HepG2 (cell line): ENCODE measurements around the gene ACSF3. TPM values are rescaled to one million over a fixed set of nuclear protein-coding genes. Genes with fewer than 3 reads are reported as not detected.

Experiments used
- ATAC-seq: fragments of 200-7000 bp; cut with Tn5 transposase; 3 replicates; pipeline ENCODE4 v1.9.1; 2020; ENCODE audit warnings: mild to moderate bottlenecking, moderate library complexity
- BruUV-seq: library from RNA; stranded (reverse); fragments of 400-500 nt; replicated peaks from 2 replicates; lab custom pipeline; 2021; lab: Mats Ljungman, UMichigan
- CTCF ChIA-PET: fragments of 300-600 bp; formaldehyde crosslinking; extraction: SDS; loops from one replicate; lab custom pipeline; 2021; ENCODE audit warnings: low total read pairs, inconsistent platforms, low intra/inter-chr PET ratio; lab: Yijun Ruan, JAX
- POLR2A ChIA-PET: fragments of 350-600 bp; sonication (Branson Sonifier 250); formaldehyde crosslinking; loops from one replicate; lab custom pipeline; 2020; ENCODE audit warnings: antibody characterized with exemption, inconsistent platforms; lab: Yijun Ruan, JAX
- DNase-seq: peaks from one replicate; pipeline ENCODE4 v3.0.0-alpha.2; 2015; ENCODE audit warnings: low spot score
- FAIRE-seq: peaks from 3 replicates; lab custom pipeline; 2011; peaks lifted over from hg19 to GRCh38; lab: Jason Lieb, UNC
- H2AFZ ChIP-seq: one replicate; pipeline ENCODE4 v1.6.1; 2011; ENCODE audit warnings: low read length, inconsistent platforms
- H3K27ac ChIP-seq: fragments of 300-600 bp; 3 replicates; pipeline ENCODE4 v1.8.0; 2011; ENCODE audit warnings: mixed run types, mild to moderate bottlenecking, mixed read lengths, low read length, inconsistent platforms; ENCODE audit not compliant: insufficient read depth; ENCODE audit errors: extremely low read length
- H3K27me3 ChIP-seq, 2 experiments: fragments of 200-600 bp in 1 of 2; 2 replicates in 1 of 2; 3 replicates in 1 of 2; pipeline versions ENCODE4 v1.6.0 to v1.8.0; 2011; ENCODE audit warnings: low read length in 2 of 2, mild to moderate bottlenecking in 2 of 2, moderate library complexity in 2 of 2, inconsistent platforms in 1 of 2; ENCODE audit not compliant: insufficient read depth in 2 of 2, control insufficient read depth in 1 of 2
- H3K36me3 ChIP-seq, 2 experiments: fragments of 200-600 bp in 1 of 2; replicated peaks in 1 of 2; 2 replicates in 1 of 2; 3 replicates in 1 of 2; pipeline versions ENCODE4 v1.5.1 to v1.8.0; 2011; ENCODE audit warnings: low read length in 2 of 2, inconsistent platforms in 1 of 2; ENCODE audit not compliant: insufficient read depth in 2 of 2, control insufficient read depth in 1 of 2
- H3K4me1 ChIP-seq: 2 replicates; pipeline ENCODE4 v1.5.1; 2012; ENCODE audit warnings: low read length, inconsistent platforms; ENCODE audit not compliant: insufficient read depth
- H3K4me2 ChIP-seq: 2 replicates; pipeline ENCODE4 v1.6.0; 2011; ENCODE audit warnings: low read depth, low read length, inconsistent platforms
- H3K4me3 ChIP-seq, 3 experiments: fragments of 200-600 bp in 1 of 3; sonication (generic), shearing (Covaris generic) in 1 of 3; replicated peaks in 1 of 3; 2 replicates each; pipeline ENCODE4 v1.5.1; 2011 to 2016; ENCODE audit warnings: low read length in 3 of 3, inconsistent platforms in 2 of 3, low read depth in 2 of 3, mild to moderate bottlenecking in 2 of 3, control low read depth in 1 of 3, mixed read lengths in 1 of 3; ENCODE audit not compliant: insufficient read depth in 1 of 3
- H3K79me2 ChIP-seq: one replicate; pipeline ENCODE4 v1.6.1; 2011; ENCODE audit warnings: low read length, inconsistent platforms; ENCODE audit not compliant: insufficient read depth
- H3K9ac ChIP-seq: 2 replicates; pipeline ENCODE4 v1.6.0; 2011; ENCODE audit warnings: mild to moderate bottlenecking, low read depth, low read length, inconsistent platforms; ENCODE audit not compliant: insufficient read depth
- H3K9me3 ChIP-seq: 2 replicates; pipeline ENCODE4 v1.5.1; 2012; ENCODE audit warnings: mild to moderate bottlenecking, low read length
- H4K20me1 ChIP-seq: 2 replicates; pipeline ENCODE4 v1.6.0; 2011; ENCODE audit warnings: inconsistent platforms, mild to moderate bottlenecking, low read length, moderate library complexity; ENCODE audit not compliant: insufficient read depth
- ADNP ChIP-seq: sonication (generic); formaldehyde crosslinking; IDR thresholded peaks from 2 replicates; pipeline ENCODE4 v1.4.0; 2020; ENCODE audit warnings: missing genetic modification reagents
- HNF4G ChIP-seq, 2 experiments: sonication (generic) in 1 of 2; formaldehyde crosslinking in 1 of 2; IDR thresholded peaks; 2 replicates each; pipeline versions ENCODE4 v1.4.0 to v1.6.1; 2011 to 2020; ENCODE audit warnings: borderline replicate concordance in 2 of 2, low read depth in 2 of 2, mild to moderate bottlenecking in 2 of 2, low read length in 1 of 2, missing genetic modification reagents in 1 of 2, moderate library complexity in 1 of 2
- KDM2A ChIP-seq: sonication (generic); formaldehyde crosslinking; IDR thresholded peaks from 2 replicates; pipeline ENCODE4 v1.4.0; 2020; ENCODE audit warnings: low read depth, missing genetic modification reagents, borderline replicate concordance
- LCORL ChIP-seq, 2 experiments: fragments of 450-650 bp in 1 of 2; sonication (generic) in 1 of 2; formaldehyde crosslinking in 1 of 2; IDR thresholded peaks; 2 replicates each; pipeline versions ENCODE4 v1.5.0 to v1.6.1; 2017 to 2020; ENCODE audit warnings: antibody characterized with exemption in 1 of 2, missing genetic modification reagents in 1 of 2
- PCBP1 ChIP-seq: fragments of 200-400 bp; formaldehyde crosslinking; IDR thresholded peaks from 2 replicates; pipeline ENCODE4 v1.6.1; 2017; ENCODE audit warnings: mild to moderate bottlenecking, low read depth, low read length, borderline replicate concordance
- REPIN1 ChIP-seq: sonication (generic); formaldehyde crosslinking; IDR thresholded peaks from 2 replicates; pipeline ENCODE4 v1.8.0; 2022; ENCODE audit warnings: missing genetic modification reagents, low read depth, mild to moderate bottlenecking, borderline replicate concordance
- SRF ChIP-seq: IDR thresholded peaks from 2 replicates; pipeline ENCODE4 v1.6.1; 2011; ENCODE audit warnings: mild to moderate bottlenecking, low read depth, low read length, moderate library complexity
- TBL1XR1 ChIP-seq: fragments of 150-350 bp; IDR thresholded peaks from 2 replicates; pipeline ENCODE4 v1.6.1; 2014; ENCODE audit warnings: borderline replicate concordance, low read length; ENCODE audit not compliant: partially characterized antibody
- ZBTB33 ChIP-seq: sonication (generic); formaldehyde crosslinking; IDR thresholded peaks from 2 replicates; pipeline ENCODE4 v1.4.0; 2020; ENCODE audit warnings: missing genetic modification reagents
- ZBTB38 ChIP-seq: sonication (generic); formaldehyde crosslinking; IDR thresholded peaks from 2 replicates; pipeline ENCODE4 v1.5.1; 2020; ENCODE audit warnings: mild to moderate bottlenecking, missing genetic modification reagents
- ZEB1 ChIP-seq: IDR thresholded peaks from 2 replicates; pipeline ENCODE4 v1.6.1; 2012; ENCODE audit warnings: mild to moderate bottlenecking, low read depth, inconsistent platforms; ENCODE audit not compliant: insufficient replicate concordance
- ZFP37 ChIP-seq: sonication (generic); formaldehyde crosslinking; IDR thresholded peaks from 2 replicates; pipeline ENCODE4 v1.4.0; 2020; ENCODE audit warnings: missing genetic modification reagents, borderline replicate concordance
- ZNF350 ChIP-seq: sonication (generic); formaldehyde crosslinking; IDR thresholded peaks from 2 replicates; pipeline ENCODE4 v1.4.0; 2020; ENCODE audit warnings: mild to moderate bottlenecking, low read depth, missing genetic modification reagents, borderline replicate concordance
- WGBS: methylation state at CpG from one replicate; pipeline ENCODE4 v1.1.6; 2017; ENCODE audit warnings: low lambda C conversion rate; 5-methylcytosine and 5-hydroxymethylcytosine counted together
- in situ Hi-C: cut with HindIII; loops from 2 replicates; pipeline ENCODE4 v1.10.0; 2017; ENCODE audit warnings: low pct_unique_long_range_greater_than_20kb; ENCODE audit not compliant: extremely low pct_ligation_motif_present
- intact Hi-C: fragments of 100-400 bp; cut with micrococcal nuclease; formaldehyde crosslinking; loops from one replicate; pipeline ENCODE4 v1.10.0; 2022; ENCODE audit not compliant: unreplicated experiment
- polyA plus RNA-seq, 8 experiments: library from polyadenylated mRNA; depleted of rRNA in 3 of 8; stranded (reverse) in 7 of 8; unstranded in 1 of 8; fragments of >200 nt; fragmentation: Illumina TruSeq in 4 of 8; extraction: Trizol in 4 of 8; gene quantifications; 2 replicates each; pipeline versions ENCODE4 v1.2.1 to v1.2.3, GENCODE V29; 2011 to 2016; ENCODE audit warnings: low read depth in 4 of 8, missing spikeins in 1 of 8, mixed read lengths in 1 of 8; ENCODE audit not compliant: insufficient read depth in 1 of 8
- total RNA-seq, 5 experiments: library from RNA; depleted of rRNA; stranded (reverse); fragments of >200 nt; fragmentation: Illumina TruSeq; extraction: Trizol; gene quantifications; 2 replicates each; pipeline ENCODE4 v1.2.3, GENCODE V29; 2016; ENCODE audit warnings: low read depth in 1 of 5
- TF ChIP-seq, protein P1 (sequence below): IDR thresholded peaks from 2 replicates; pipeline ENCODE4 v1.6.1; 2016; ENCODE audit warnings: control low read depth

ACSF3 gene
- total and polyA plus RNA-seq, 2 of the 13 experiments (the other 11 are each of a cell fraction or from before 2014, with no cell fraction given) = 14.9 to 30.6 TPM

- H3K27ac ChIP-seq = peak overlapping the region; percentile 11
- H2AFZ ChIP-seq = no peak overlapping the region
- WGBS = 21% methylated on average over 18 of the region's 19 CpGs
- no TSS peak for BruUV-seq
- H3K36me3 ChIP-seq = no peaks in the 10 kb centered on the region
- H3K4me2 ChIP-seq = no peak overlapping the region
- DNase-seq = no peak
- peaks cover 51% of the 10 kb centered on the region for H3K4me1 ChIP-seq
- intact Hi-C loops = loop anchor here (1.0 kb wide), 1 partner anchor 14 kb away; no protein-coding TSS in a partner anchor
- ATAC-seq = peak; percentile 4
- ChIA-PET CTCF (interaction anchor here (1.3 kb wide), 1 partner anchor 29 kb away, joined by 5 read pairs; no protein-coding TSS in a partner anchor), POLR2A (interaction anchor here (0.7 to 1.5 kb wide), 4 partner anchors 11 to 330 kb away, joined by 3 to 5 read pairs (median 4); partner anchors contain the start of genes GALNS, SLC22A31, TRAPPC2L and ZNF778)
- FAIRE-seq = no peak
- H4K20me1 ChIP-seq = peaks cover 44% of the 10 kb centered on the region
- H3K9ac ChIP-seq = no peak overlapping the region
- H3K9me3 ChIP-seq = no peaks in the 10 kb centered on the region
- peaks cover 0 to 30% of the 10 kb centered on the region in 2 experiments; a peak in 4 of 5 replicates for H3K27me3 ChIP-seq
- H3K79me2 ChIP-seq = peaks cover 6% of the 10 kb centered on the region
- no peak overlapping the region for H3K4me3 ChIP-seq
- in situ Hi-C loops = no loop called here
- no peak for TF ChIP-seq SRF
- 0 out of 2 replicates have a peak, but pooled peaks have one; percentile 1 for TF ChIP-seq ZBTB38 (CRISPR knock-in tag)
- TF ChIP-seq ZFP37 (CRISPR knock-in tag) = no peak
- peak; percentile 18; the same call in 1 of the 2 replicates for TF ChIP-seq REPIN1 (CRISPR knock-in tag)
- TF ChIP-seq KDM2A (CRISPR knock-in tag) = peak; percentile 16
- no peak; the same call in 1 of the 2 replicates for TF ChIP-seq PCBP1
- TF ChIP-seq, protein P1, sequence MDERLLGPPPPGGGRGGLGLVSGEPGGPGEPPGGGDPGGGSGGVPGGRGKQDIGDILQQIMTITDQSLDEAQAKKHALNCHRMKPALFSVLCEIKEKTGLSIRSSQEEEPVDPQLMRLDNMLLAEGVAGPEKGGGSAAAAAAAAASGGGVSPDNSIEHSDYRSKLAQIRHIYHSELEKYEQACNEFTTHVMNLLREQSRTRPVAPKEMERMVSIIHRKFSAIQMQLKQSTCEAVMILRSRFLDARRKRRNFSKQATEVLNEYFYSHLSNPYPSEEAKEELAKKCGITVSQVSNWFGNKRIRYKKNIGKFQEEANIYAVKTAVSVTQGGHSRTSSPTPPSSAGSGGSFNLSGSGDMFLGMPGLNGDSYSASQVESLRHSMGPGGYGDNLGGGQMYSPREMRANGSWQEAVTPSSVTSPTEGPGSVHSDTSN = no peak
- peak; percentile 75 for TF ChIP-seq ZBTB33 (CRISPR knock-in tag)
- peak; percentile 88 for TF ChIP-seq ADNP (CRISPR knock-in tag)
- peak; percentile 16 for TF ChIP-seq ZEB1
- TF ChIP-seq ZNF350 = peak; percentile 41; the same call in 1 of the 2 replicates
- TF ChIP-seq LCORL (IDR thresholded peaks at IDR 0.05) = no peak
- TF ChIP-seq LCORL (CRISPR knock-in tag; IDR thresholded peaks at IDR 0.05) = peak; percentile 46; the same call in 1 of the 2 replicates
- TF ChIP-seq TBL1XR1 = peak; percentile 40
- TF ChIP-seq HNF4G (IDR thresholded peaks at IDR 0.05; ENCODE audit: borderline replicate concordance, low read depth, low read length) = no peak
- 0 out of 2 replicates have a peak, but pooled peaks have one; percentile 32 for TF ChIP-seq HNF4G (CRISPR knock-in tag; IDR thresholded peaks at IDR 0.05; ENCODE audit: borderline replicate concordance, low read depth)
These were observed 93.5 kb downstream of the ACSF3 start for GRCh38 chr16:89187032-89187769.
